ENCODE results near the gene ALKBH5.

GRCh38 chr17:18191236-18191667 is 7.6 kb downstream of the ALKBH5 start:
- TF ChIP-seq EGR1 (IDR thresholded peaks at IDR 0.05; ENCODE audit: low read depth) (no peak), CTCF (IDR thresholded peaks at IDR 0.05 in 2 of 3, conservative IDR thresholded peaks at IDR 0.05 in 1 of 3; ENCODE audit: borderline replicate concordance in 1 of 3, insufficient read depth in 1 of 3, low read depth in 2 of 3, low read length in 2 of 3) (no peak), ZFX (IDR thresholded peaks at IDR 0.05) (no peak), POLR2A (IDR thresholded peaks at IDR 0.05; ENCODE audit: borderline replicate concordance, extremely low read depth, insufficient read depth, insufficient read length) (no peak), YY1 (IDR thresholded peaks at IDR 0.05; ENCODE audit: extremely low read depth, insufficient replicate concordance, low read depth, low read length) (no peak), EZH2 (IDR thresholded peaks at IDR 0.05) (no peak), RAD21 (IDR thresholded peaks at IDR 0.05; ENCODE audit: low read depth) (no peak), POLR2AphosphoS5 (IDR thresholded peaks at IDR 0.05; ENCODE audit: low read depth, low read length) (no peak), EZH2phosphoT487 (IDR thresholded peaks at IDR 0.05; ENCODE audit: borderline replicate concordance) (no peak), CEBPB (IDR thresholded peaks at IDR 0.05; ENCODE audit: low read depth) (no peak), ZNF274 (IDR thresholded peaks at IDR 0.05; ENCODE audit: low read depth, low read length) (no peak), SP1 (IDR thresholded peaks at IDR 0.05; ENCODE audit: low read depth) (no peak)
